SK-N-MC (cell line): Measurements from ENCODE around the gene BATF3.

Experiments used
- DNase-seq: peaks from one replicate; pipeline ENCODE4 v3.0.0-alpha.2; 2011; ENCODE audit warnings: low read depth, low spot score
- H3K27ac ChIP-seq: fragments of 200-600 bp; sonication (generic); 2 replicates; pipeline ENCODE4 v1.5.1; 2016; ENCODE audit warnings: mixed run types
- H3K36me3 ChIP-seq: fragments of 200-600 bp; sonication (generic); 2 replicates; pipeline ENCODE4 v1.6.1; 2017; ENCODE audit warnings: antibody characterized with exemption, low read length, mixed read lengths; ENCODE audit not compliant: insufficient read depth
- H3K4me3 ChIP-seq: fragments of 200-600 bp; sonication (generic); 2 replicates; pipeline ENCODE4 v1.5.1; 2016
- H3K9ac ChIP-seq: fragments of 200-600 bp; sonication (generic); 2 replicates; pipeline ENCODE4 v1.8.0; 2017; ENCODE audit warnings: mixed run types, mixed read lengths; ENCODE audit not compliant: insufficient read length
- H3K9me3 ChIP-seq: fragments of 200-600 bp; sonication (generic); 2 replicates; pipeline ENCODE4 v1.6.1; 2017; ENCODE audit warnings: low read depth, mild to moderate bottlenecking, antibody characterized with exemption, low read length, moderate library complexity, mixed read lengths
- EZH2 ChIP-seq: fragments of 200-600 bp; sonication (generic); IDR thresholded peaks from one replicate; pipeline ENCODE4 v1.6.1; 2017; ENCODE audit warnings: antibody characterized with exemption
- FOXP2 ChIP-seq: optimal IDR thresholded peaks from 2 replicates; pipeline ENCODE3; 2011; ENCODE audit warnings: mild to moderate bottlenecking, moderate library complexity; ENCODE audit not compliant: insufficient read depth; ENCODE audit errors: extremely low read length, control extremely low read depth
- POLR2AphosphoS5 ChIP-seq: IDR thresholded peaks from 2 replicates; pipeline ENCODE4 v1.6.1; 2012; ENCODE audit warnings: mild to moderate bottlenecking, low read depth, low read length, borderline replicate concordance

The BATF3 gene

DNA sequence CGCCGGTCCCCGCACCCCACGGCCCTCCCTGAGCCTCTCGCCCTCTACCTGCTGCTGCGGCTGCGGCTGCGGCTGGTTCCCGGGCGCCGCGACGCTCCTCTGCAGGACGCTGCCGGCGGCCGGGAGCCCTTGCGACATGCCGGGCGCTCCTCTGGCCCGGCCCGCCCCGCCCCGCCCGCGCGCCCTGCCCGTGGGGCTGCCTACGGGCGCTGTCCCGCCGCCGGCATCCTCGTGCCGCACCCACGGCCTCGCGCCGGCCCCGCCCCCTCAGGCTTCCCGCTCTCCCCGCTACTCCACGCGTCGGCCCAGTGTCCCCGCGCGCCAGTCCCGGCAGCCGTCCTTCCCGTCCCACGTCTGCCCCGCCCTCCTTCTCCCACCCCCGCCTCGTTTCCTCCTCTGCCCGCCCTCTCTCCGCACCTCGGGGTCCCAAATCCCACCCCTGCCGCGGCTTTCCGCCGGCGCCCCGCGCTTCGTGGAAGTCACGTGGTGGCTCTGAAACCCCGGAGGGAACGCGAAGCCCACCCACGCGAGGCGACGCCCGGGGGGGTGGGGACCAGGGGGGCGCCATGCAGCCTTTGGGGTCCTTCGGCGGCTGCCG is at the start of gene BATF3:
BATF3 (minus strand) TSS at position 216 of the 598 bp plus-strand sequence; CDS start at position 138, 78 bp downstream.
- peak within 1 kb of the TSS; percentile 38 for H3K9ac ChIP-seq
- H3K27ac ChIP-seq: no peak within 1 kb of the TSS
- DNase-seq: no peak
- peak within 1 kb of the TSS; percentile 88 for H3K4me3 ChIP-seq
- TF ChIP-seq POLR2AphosphoS5 (no peak), EZH2 (no peak), FOXP2 (no peak)
- H3K9me3 ChIP-seq: no peaks in the 10 kb centered on the region
- H3K36me3 ChIP-seq: no peaks in the 10 kb centered on the region

DNA sequence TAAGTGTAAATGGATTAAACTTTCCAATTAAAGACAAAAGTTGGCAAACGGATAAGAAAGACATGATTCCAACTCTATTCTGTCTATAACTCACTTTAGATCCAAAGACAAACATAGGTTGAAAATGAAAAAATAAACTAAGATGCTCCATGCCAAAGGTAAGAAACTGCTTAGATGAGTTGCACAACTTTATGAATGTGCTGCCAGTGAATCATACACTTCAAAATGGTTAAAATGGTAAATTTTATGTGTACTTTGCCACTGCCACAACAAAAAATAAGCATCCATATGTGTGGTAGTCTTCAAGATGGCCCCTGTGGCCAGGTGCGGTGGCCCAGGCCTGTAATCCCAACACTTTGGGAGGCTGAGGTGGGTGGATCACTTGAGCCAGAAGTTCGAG is 46.9 kb upstream of the BATF3 start:
- no peak for TF ChIP-seq EZH2
- TF ChIP-seq POLR2AphosphoS5: no peak
- TF ChIP-seq FOXP2: no peak
- Histone ChIP-seq H3K4me3 (no peak overlapping the region), H3K9ac (no peak overlapping the region), H3K27ac (no peak overlapping the region), H3K36me3 (no peaks in the 10 kb centered on the region; the same call in 1 of the 2 replicates), H3K9me3 (0 out of 2 replicates have a peak, but pooled peaks cover 3% of the 10 kb centered on the region)
- DNase-seq: no peak

GRCh38 chr1:212745303-212745702 is 45.7 kb upstream of the BATF3 start:
- TF ChIP-seq EZH2 (no peak), POLR2AphosphoS5 (no peak), FOXP2 (no peak)
- Histone ChIP-seq H3K36me3 (peaks cover 6% of the 10 kb centered on the region; the same call in 1 of the 2 replicates), H3K9ac (no peak overlapping the region), H3K9me3 (0 out of 2 replicates have a peak, but pooled peaks cover 3% of the 10 kb centered on the region), H3K4me3 (no peak overlapping the region), H3K27ac (no peak overlapping the region)
- DNase-seq: no peak

DNA sequence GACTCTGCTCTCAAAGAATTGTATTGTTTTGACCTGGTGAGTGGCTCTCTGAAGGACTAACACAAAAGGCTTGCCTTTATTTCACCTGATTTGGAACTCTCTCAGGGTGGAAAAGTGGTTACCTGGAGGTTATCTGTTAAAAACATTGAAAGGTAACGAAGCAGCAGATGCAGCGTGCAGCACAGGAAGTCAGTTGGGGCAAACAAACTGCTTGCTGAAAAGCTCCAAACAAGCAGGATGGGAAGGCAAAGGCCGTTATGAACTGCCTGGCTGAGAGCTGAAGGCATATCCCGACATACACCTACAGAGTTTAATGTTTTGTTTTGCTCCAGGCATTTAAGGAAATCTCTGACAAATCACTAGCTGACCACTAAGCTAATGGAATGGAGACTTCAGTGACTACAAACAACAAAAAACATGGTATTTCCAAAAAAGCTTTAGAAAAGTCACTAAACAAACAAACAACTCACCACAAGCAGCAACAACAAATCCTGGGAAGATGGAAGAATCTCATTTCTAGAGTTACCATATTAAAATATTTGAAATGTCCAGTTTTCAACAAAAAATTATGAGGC is 44.3 kb upstream of the BATF3 start:
- no peak for TF ChIP-seq EZH2
- TF ChIP-seq FOXP2: no peak
- no peak for TF ChIP-seq POLR2AphosphoS5
- H3K9me3 ChIP-seq: 0 out of 2 replicates have a peak, but pooled peaks cover 3% of the 10 kb centered on the region
- no peak for DNase-seq
- H3K36me3 ChIP-seq: peaks cover 6% of the 10 kb centered on the region; the same call in 1 of the 2 replicates
- no peak overlapping the region for H3K9ac ChIP-seq
- no peak overlapping the region for H3K27ac ChIP-seq
- H3K4me3 ChIP-seq: no peak overlapping the region

- H3K27ac ChIP-seq: no peak overlapping the region
- H3K4me3 ChIP-seq: no peak overlapping the region
- H3K9ac ChIP-seq: no peak overlapping the region
- TF ChIP-seq POLR2AphosphoS5: no peak
- TF ChIP-seq FOXP2: no peak
- no peak for TF ChIP-seq EZH2
- DNase-seq: no peak
- H3K36me3 ChIP-seq: peaks cover 6% of the 10 kb centered on the region; the same call in 1 of the 2 replicates
- no peaks in the 10 kb centered on the region for H3K9me3 ChIP-seq
Observed at GRCh38 chr1:212738330-212738729, 38.7 kb upstream of the BATF3 start.

DNA sequence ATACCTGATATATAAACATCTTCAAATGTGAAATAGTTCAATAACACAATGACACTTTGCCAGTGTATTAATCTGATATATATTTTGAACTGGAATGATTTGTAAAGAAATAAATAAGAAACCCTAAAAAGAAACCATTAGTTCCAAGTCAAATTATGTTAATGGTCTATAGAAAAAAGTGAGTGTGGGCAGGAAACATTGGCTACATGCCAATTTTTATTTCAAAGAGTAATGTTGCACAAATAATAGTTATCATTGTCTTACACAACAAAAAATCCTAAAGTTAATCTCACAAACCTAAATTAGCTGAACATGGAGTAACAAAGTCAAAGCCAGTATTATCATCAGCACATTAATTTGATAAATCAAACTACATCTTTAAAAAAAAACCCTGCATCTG is 37.9 kb upstream of the BATF3 start:
- Histone ChIP-seq H3K9me3 (no peaks in the 10 kb centered on the region), H3K27ac (no peak overlapping the region), H3K9ac (no peak overlapping the region), H3K36me3 (peaks cover 6% of the 10 kb centered on the region; the same call in 1 of the 2 replicates), H3K4me3 (no peak overlapping the region)
- TF ChIP-seq EZH2: no peak
- no peak for TF ChIP-seq FOXP2
- TF ChIP-seq POLR2AphosphoS5: no peak
- DNase-seq: no peak

- TF ChIP-seq FOXP2 (no peak), POLR2AphosphoS5 (no peak), EZH2 (no peak)
- Histone ChIP-seq H3K36me3 (no peaks in the 10 kb centered on the region), H3K9me3 (no peaks in the 10 kb centered on the region), H3K4me3 (no peak overlapping the region), H3K27ac (no peak overlapping the region), H3K9ac (no peak overlapping the region)
- no peak for DNase-seq
Observed at GRCh38 chr1:212733109-212733508, 33.5 kb upstream of the BATF3 start.

- Histone ChIP-seq H3K27ac (no peak overlapping the region), H3K4me3 (no peak overlapping the region), H3K9me3 (no peaks in the 10 kb centered on the region), H3K36me3 (no peaks in the 10 kb centered on the region), H3K9ac (no peak overlapping the region)
- DNase-seq: no peak
- TF ChIP-seq EZH2 (no peak), POLR2AphosphoS5 (no peak), FOXP2 (no peak)
Observed at GRCh38 chr1:212731630-212732029, 32.0 kb upstream of the BATF3 start.
